HFFc6 (cell line): ENCODE measurements around the gene HIGD1C. TPM values are rescaled to one million over a fixed set of nuclear protein-coding genes. Genes with fewer than 3 reads are reported as not detected.

Experiments used
- DNase-seq: peaks from one replicate; pipeline ENCODE4 v3.0.0-alpha.2; 2018
- H3K27ac Mint-ChIP-seq: 2 replicates; pipeline ENCODE4 v1.8.0; 2020; ENCODE audit warnings: mild to moderate bottlenecking, mixed read lengths
- H3K27me3 Mint-ChIP-seq: 2 replicates; pipeline ENCODE4 v1.8.0; 2021; ENCODE audit warnings: mild to moderate bottlenecking, moderate library complexity, mixed read lengths; ENCODE audit not compliant: insufficient read depth
- H3K36me3 Mint-ChIP-seq: 2 replicates; pipeline ENCODE4 v1.8.0; 2021; ENCODE audit warnings: low read depth, mixed read lengths
- H3K4me1 Mint-ChIP-seq: 2 replicates; pipeline ENCODE4 v1.8.0; 2020; ENCODE audit warnings: low read depth, mixed read lengths
- H3K4me3 Mint-ChIP-seq: 2 replicates; pipeline ENCODE4 v1.8.0; 2020; ENCODE audit warnings: mild to moderate bottlenecking, moderate library complexity, mixed read lengths
- H3K9me3 Mint-ChIP-seq: 2 replicates; pipeline ENCODE4 v1.8.0; 2020; ENCODE audit warnings: mild to moderate bottlenecking, mixed read lengths
- total RNA-seq, 6 experiments: library from RNA; stranded (reverse); fragmentation: NEBNext Ultra II Directional; extraction: Animal tissue kit (Norgen Biotek cat#: 25700); gene quantifications; 2 replicates in 1 of 6; 3 replicates in 5 of 6; pipeline ENCODE4 v1.2.3, GENCODE V29; 2021
- TF ChIP-seq, protein P1 (sequence below): fragments of 200-600 bp; sonication (generic); IDR thresholded peaks from 2 replicates; pipeline ENCODE4 v1.5.0; 2021; ENCODE audit warnings: antibody characterized with exemption, mild to moderate bottlenecking

HIGD1C gene
- total RNA-seq, 6 experiments from 2014 or later = not detected

DNA sequence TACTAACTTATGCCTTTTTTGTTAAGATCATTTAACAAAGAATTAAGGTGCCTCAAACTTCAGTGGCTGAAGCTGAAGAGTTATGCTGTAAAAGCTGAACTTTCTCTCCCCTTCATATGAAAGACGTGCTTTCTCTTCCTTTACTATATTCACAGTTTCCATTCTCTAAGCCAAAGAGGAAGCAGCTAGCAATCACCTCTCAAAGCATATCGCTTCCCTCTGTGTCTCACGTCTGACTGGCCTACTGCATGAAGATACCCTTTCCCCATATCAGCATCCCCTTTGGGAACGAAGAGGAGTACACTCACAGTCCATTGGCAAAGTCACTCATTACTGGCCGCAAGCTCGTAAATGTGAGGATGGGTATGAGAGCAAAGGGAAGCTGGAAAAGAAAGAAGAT is 38.9 kb downstream of the HIGD1C start:
- no peak for DNase-seq
- TF ChIP-seq, protein P1, sequence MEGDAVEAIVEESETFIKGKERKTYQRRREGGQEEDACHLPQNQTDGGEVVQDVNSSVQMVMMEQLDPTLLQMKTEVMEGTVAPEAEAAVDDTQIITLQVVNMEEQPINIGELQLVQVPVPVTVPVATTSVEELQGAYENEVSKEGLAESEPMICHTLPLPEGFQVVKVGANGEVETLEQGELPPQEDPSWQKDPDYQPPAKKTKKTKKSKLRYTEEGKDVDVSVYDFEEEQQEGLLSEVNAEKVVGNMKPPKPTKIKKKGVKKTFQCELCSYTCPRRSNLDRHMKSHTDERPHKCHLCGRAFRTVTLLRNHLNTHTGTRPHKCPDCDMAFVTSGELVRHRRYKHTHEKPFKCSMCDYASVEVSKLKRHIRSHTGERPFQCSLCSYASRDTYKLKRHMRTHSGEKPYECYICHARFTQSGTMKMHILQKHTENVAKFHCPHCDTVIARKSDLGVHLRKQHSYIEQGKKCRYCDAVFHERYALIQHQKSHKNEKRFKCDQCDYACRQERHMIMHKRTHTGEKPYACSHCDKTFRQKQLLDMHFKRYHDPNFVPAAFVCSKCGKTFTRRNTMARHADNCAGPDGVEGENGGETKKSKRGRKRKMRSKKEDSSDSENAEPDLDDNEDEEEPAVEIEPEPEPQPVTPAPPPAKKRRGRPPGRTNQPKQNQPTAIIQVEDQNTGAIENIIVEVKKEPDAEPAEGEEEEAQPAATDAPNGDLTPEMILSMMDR = no peak
- H3K4me1 Mint-ChIP-seq = peaks cover 23% of the 10 kb centered on the region
- H3K27ac Mint-ChIP-seq = no peak overlapping the region
- no peak overlapping the region for H3K4me3 Mint-ChIP-seq
- no peaks in the 10 kb centered on the region for H3K9me3 Mint-ChIP-seq
- peaks cover 25% of the 10 kb centered on the region for H3K36me3 Mint-ChIP-seq
- H3K27me3 Mint-ChIP-seq = peaks cover 3% of the 10 kb centered on the region; the same call in 1 of the 2 replicates

DNA sequence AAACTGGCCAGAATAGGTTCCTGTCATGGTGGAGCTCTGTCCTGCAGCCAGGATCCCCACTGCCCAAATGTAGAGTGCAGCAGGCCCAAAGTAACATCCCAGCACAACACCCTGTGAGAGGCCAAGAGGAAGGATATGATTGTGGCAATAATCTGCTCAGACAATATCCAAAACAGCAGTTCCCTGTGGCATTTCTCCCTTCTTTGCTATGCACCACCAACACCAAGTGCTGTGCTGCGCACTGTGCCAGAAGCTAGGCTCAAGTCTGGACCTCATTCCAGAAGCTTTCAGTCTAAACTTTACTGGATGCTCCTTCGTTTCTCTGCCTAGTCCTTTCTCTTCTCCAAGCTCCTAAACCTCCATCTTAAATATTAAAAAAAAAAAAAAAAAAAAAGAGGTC is 40.5 kb downstream of the HIGD1C start:
- H3K4me1 Mint-ChIP-seq = peaks cover 9% of the 10 kb centered on the region
- no peak overlapping the region for H3K27ac Mint-ChIP-seq
- peaks cover 3% of the 10 kb centered on the region; the same call in 1 of the 2 replicates for H3K27me3 Mint-ChIP-seq
- H3K4me3 Mint-ChIP-seq = no peak overlapping the region
- H3K9me3 Mint-ChIP-seq = no peaks in the 10 kb centered on the region
- DNase-seq = no peak
- TF ChIP-seq, protein P1 = no peak
- H3K36me3 Mint-ChIP-seq = peaks cover 29% of the 10 kb centered on the region

DNA sequence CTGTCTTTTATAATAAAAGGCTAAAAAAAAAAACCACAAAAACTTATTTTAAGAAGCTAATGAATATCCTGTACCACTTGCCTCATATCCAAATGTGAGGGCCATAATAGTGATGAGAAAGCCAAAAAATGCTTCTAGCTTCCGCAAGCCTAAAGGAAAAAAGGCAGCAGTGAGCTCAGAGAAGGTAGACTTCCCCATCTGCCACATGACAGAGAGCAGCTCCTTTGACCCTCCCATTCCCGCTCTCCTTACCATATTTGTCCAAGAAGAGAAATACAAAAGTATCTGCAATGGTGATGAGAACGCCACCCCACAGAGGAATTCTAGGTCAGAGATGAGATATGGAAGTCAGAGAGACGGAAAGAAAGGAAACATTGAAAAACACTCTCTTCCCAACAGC is 46.7 kb downstream of the HIGD1C start:
- H3K4me3 Mint-ChIP-seq = no peak overlapping the region
- no peak for DNase-seq
- peaks cover 1% of the 10 kb centered on the region; the same call in 1 of the 2 replicates for H3K27me3 Mint-ChIP-seq
- no peaks in the 10 kb centered on the region for H3K9me3 Mint-ChIP-seq
- peaks cover 11% of the 10 kb centered on the region for H3K4me1 Mint-ChIP-seq
- H3K36me3 Mint-ChIP-seq = peaks cover 27% of the 10 kb centered on the region
- H3K27ac Mint-ChIP-seq = no peak overlapping the region
- TF ChIP-seq, protein P1 = no peak

DNA sequence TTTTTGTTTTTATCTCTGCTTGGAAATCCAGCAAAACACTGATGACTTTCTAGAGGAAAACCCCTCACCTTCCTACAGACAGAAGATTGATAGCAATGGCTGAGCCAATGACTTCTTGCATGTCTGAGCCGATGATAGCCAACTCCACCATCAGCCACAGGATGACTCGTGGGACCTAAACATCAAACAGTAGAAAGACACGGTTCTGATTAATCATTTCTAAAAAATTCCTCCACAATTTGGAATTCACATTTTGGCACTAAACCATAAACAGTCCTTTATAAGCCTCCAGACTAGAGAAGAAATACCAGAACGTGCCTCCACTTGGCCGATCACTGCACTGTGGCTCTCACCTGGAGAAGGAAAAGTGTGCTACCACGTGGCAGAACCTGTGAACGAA is 47.9 kb downstream of the HIGD1C start:
- peaks cover 25% of the 10 kb centered on the region for H3K36me3 Mint-ChIP-seq
- no peaks in the 10 kb centered on the region for H3K9me3 Mint-ChIP-seq
- peak; percentile 51 for DNase-seq
- TF ChIP-seq, protein P1 = no peak
- H3K4me3 Mint-ChIP-seq = no peak overlapping the region
- H3K27ac Mint-ChIP-seq = no peak overlapping the region; the same call in 1 of the 2 replicates
- H3K27me3 Mint-ChIP-seq = peaks cover 1% of the 10 kb centered on the region; the same call in 1 of the 2 replicates
- peaks cover 11% of the 10 kb centered on the region for H3K4me1 Mint-ChIP-seq

DNA sequence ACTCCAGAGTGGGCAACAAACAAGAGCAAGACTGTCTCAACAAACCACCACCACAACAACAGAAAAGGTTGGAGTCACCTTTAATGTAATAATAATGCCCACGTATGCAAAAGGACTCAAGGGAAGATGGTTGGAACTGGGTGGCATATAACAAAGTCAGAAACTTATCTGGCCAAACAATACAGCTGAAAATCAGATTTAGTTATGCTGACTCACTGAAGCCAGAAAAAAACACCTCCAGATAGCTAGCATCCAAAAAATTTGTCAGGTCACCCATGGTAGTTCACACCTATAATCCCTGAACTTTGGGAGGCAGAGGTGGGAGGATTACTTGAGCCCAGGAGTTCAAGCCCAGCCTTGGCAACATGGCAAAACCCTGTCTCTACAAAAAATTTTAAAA is 49.5 kb downstream of the HIGD1C start:
- TF ChIP-seq, protein P1 = no peak
- Mint-ChIP-seq H3K4me3 (no peak overlapping the region), H3K36me3 (peaks cover 28% of the 10 kb centered on the region), H3K27ac (no peak overlapping the region), H3K27me3 (peaks cover 1% of the 10 kb centered on the region; the same call in 1 of the 2 replicates), H3K9me3 (no peaks in the 10 kb centered on the region), H3K4me1 (peaks cover 11% of the 10 kb centered on the region)
- DNase-seq = no peak

DNA sequence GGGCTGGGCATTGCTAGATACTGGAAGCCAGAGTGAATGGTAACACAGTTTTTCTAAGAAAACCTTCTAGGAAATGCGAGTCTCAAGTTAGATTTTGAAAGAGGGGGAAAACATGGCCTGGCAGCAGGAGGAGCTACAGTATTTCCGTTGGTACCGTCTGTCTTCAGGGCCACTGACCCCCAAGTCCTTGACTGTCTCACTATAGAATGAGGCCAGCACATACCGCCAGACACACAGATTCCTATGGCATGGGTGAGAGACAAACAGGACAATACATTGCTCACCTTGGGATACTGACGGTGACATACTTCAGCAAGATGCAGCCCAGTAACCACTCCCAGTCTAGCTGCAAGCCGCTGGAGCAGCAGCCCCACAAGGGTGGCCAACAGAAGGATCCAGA is 52.2 kb downstream of the HIGD1C start:
- no peak overlapping the region for H3K4me3 Mint-ChIP-seq
- peaks cover 31% of the 10 kb centered on the region for H3K36me3 Mint-ChIP-seq
- no peaks in the 10 kb centered on the region for H3K9me3 Mint-ChIP-seq
- DNase-seq = no peak
- H3K4me1 Mint-ChIP-seq = peaks cover 11% of the 10 kb centered on the region
- no peak overlapping the region for H3K27ac Mint-ChIP-seq
- TF ChIP-seq, protein P1 = no peak
- H3K27me3 Mint-ChIP-seq = no peaks in the 10 kb centered on the region
